Kidney tubule cell (primary cell): Measurements from ENCODE around the gene CATSPERZ.

Experiments
- DNase-seq: peaks from one replicate; pipeline ENCODE4 v3.0.0-alpha.2; 2018; ENCODE audit warnings: low spot score

The CATSPERZ gene

GRCh38 chr11:64264371-64264852 lies 35.7 kb upstream of the CATSPERZ start:
- DNase-seq, result no peak

GRCh38 chr11:64265176-64266160 lies 34.7 kb upstream of the CATSPERZ start:
- no peak for DNase-seq

- no peak for DNase-seq
These were observed 33.8 kb upstream of the CATSPERZ start for GRCh38 chr11:64266339-64266738.

- DNase-seq, result no peak
These were observed 32.8 kb upstream of the CATSPERZ start for GRCh38 chr11:64267207-64267945.

GRCh38 chr11:64268025-64268892 lies 31.9 kb upstream of the CATSPERZ start:
- DNase-seq, result no peak

GRCh38 chr11:64268893-64269539 lies 31.1 kb upstream of the CATSPERZ start:
- DNase-seq, result peak; percentile 77

- DNase-seq, result peak; percentile 100
These were observed 30.5 kb upstream of the CATSPERZ start for GRCh38 chr11:64269540-64270220.

- no peak for DNase-seq
These were observed 24.9 kb upstream of the CATSPERZ start for GRCh38 chr11:64275031-64275800.

- DNase-seq, result no peak
These were observed 24.3 kb upstream of the CATSPERZ start for GRCh38 chr11:64275841-64276240.

- DNase-seq, result no peak
These were observed 23.3 kb upstream of the CATSPERZ start for GRCh38 chr11:64276653-64277431.

- no peak for DNase-seq
These were observed 21.5 kb upstream of the CATSPERZ start for GRCh38 chr11:64278576-64279190.

GRCh38 chr11:64281957-64282770 lies 18.0 kb upstream of the CATSPERZ start:
- DNase-seq, result no peak

GRCh38 chr11:64283092-64283491 lies 17.1 kb upstream of the CATSPERZ start:
- no peak for DNase-seq

GRCh38 chr11:64284048-64284961 lies 15.9 kb upstream of the CATSPERZ start, which contains the start of gene BAD:
Gene BAD (minus strand): TSS chr11:64284665. CDS start chr11:64284368, 297 bp downstream.
- peak; percentile 93 for DNase-seq

- DNase-seq, result peak; percentile 77
These were observed 14.9 kb upstream of the CATSPERZ start, which contains the start of gene GPR137 for GRCh38 chr11:64284962-64285884. Gene GPR137 (plus strand): TSS chr11:64285848. CDS start chr11:64286525, 677 bp downstream.
